HepG2 (cell line): Measurements from ENCODE around the gene ASCC3. TPM values are rescaled to one million over a fixed set of nuclear protein-coding genes. Genes with fewer than 3 reads are reported as not detected.

ENCODE experiments used
- ATAC-seq: fragments of 200-7000 bp; cut with Tn5 transposase; 3 replicates; pipeline ENCODE4 v1.9.1; 2020; ENCODE audit warnings: mild to moderate bottlenecking, moderate library complexity
- BruUV-seq: library from RNA; stranded (reverse); fragments of 400-500 nt; replicated peaks from 2 replicates; lab custom pipeline; 2021; lab: Mats Ljungman, UMichigan
- CTCF ChIA-PET: fragments of 300-600 bp; formaldehyde crosslinking; extraction: SDS; loops from one replicate; lab custom pipeline; 2021; ENCODE audit warnings: low total read pairs, inconsistent platforms, low intra/inter-chr PET ratio; lab: Yijun Ruan, JAX
- POLR2A ChIA-PET: fragments of 350-600 bp; sonication (Branson Sonifier 250); formaldehyde crosslinking; loops from one replicate; lab custom pipeline; 2020; ENCODE audit warnings: antibody characterized with exemption, inconsistent platforms; lab: Yijun Ruan, JAX
- DNase-seq: peaks from one replicate; pipeline ENCODE4 v3.0.0-alpha.2; 2015; ENCODE audit warnings: low spot score
- FAIRE-seq: peaks from 3 replicates; lab custom pipeline; 2011; peaks lifted over from hg19 to GRCh38; lab: Jason Lieb, UNC
- H2AFZ ChIP-seq: one replicate; pipeline ENCODE4 v1.6.1; 2011; ENCODE audit warnings: low read length, inconsistent platforms
- H3K27ac ChIP-seq: fragments of 300-600 bp; 3 replicates; pipeline ENCODE4 v1.8.0; 2011; ENCODE audit warnings: mixed run types, mild to moderate bottlenecking, mixed read lengths, low read length, inconsistent platforms; ENCODE audit not compliant: insufficient read depth; ENCODE audit errors: extremely low read length
- H3K27me3 ChIP-seq, 2 experiments: fragments of 200-600 bp in 1 of 2; 2 replicates in 1 of 2; 3 replicates in 1 of 2; pipeline versions ENCODE4 v1.6.0 to v1.8.0; 2011; ENCODE audit warnings: low read length in 2 of 2, mild to moderate bottlenecking in 2 of 2, moderate library complexity in 2 of 2, inconsistent platforms in 1 of 2; ENCODE audit not compliant: insufficient read depth in 2 of 2, control insufficient read depth in 1 of 2
- H3K36me3 ChIP-seq, 2 experiments: fragments of 200-600 bp in 1 of 2; replicated peaks in 1 of 2; 2 replicates in 1 of 2; 3 replicates in 1 of 2; pipeline versions ENCODE4 v1.5.1 to v1.8.0; 2011; ENCODE audit warnings: low read length in 2 of 2, inconsistent platforms in 1 of 2; ENCODE audit not compliant: insufficient read depth in 2 of 2, control insufficient read depth in 1 of 2
- H3K4me1 ChIP-seq: 2 replicates; pipeline ENCODE4 v1.5.1; 2012; ENCODE audit warnings: low read length, inconsistent platforms; ENCODE audit not compliant: insufficient read depth
- H3K4me2 ChIP-seq: 2 replicates; pipeline ENCODE4 v1.6.0; 2011; ENCODE audit warnings: low read depth, low read length, inconsistent platforms
- H3K4me3 ChIP-seq, 3 experiments: fragments of 200-600 bp in 1 of 3; sonication (generic), shearing (Covaris generic) in 1 of 3; replicated peaks in 1 of 3; 2 replicates each; pipeline ENCODE4 v1.5.1; 2011 to 2016; ENCODE audit warnings: low read length in 3 of 3, inconsistent platforms in 2 of 3, low read depth in 2 of 3, mild to moderate bottlenecking in 2 of 3, control low read depth in 1 of 3, mixed read lengths in 1 of 3; ENCODE audit not compliant: insufficient read depth in 1 of 3
- H3K79me2 ChIP-seq: one replicate; pipeline ENCODE4 v1.6.1; 2011; ENCODE audit warnings: low read length, inconsistent platforms; ENCODE audit not compliant: insufficient read depth
- H3K9ac ChIP-seq: 2 replicates; pipeline ENCODE4 v1.6.0; 2011; ENCODE audit warnings: mild to moderate bottlenecking, low read depth, low read length, inconsistent platforms; ENCODE audit not compliant: insufficient read depth
- H3K9me3 ChIP-seq: 2 replicates; pipeline ENCODE4 v1.5.1; 2012; ENCODE audit warnings: mild to moderate bottlenecking, low read length
- H4K20me1 ChIP-seq: 2 replicates; pipeline ENCODE4 v1.6.0; 2011; ENCODE audit warnings: inconsistent platforms, mild to moderate bottlenecking, low read length, moderate library complexity; ENCODE audit not compliant: insufficient read depth
- KLF15 ChIP-seq: sonication (generic); formaldehyde crosslinking; IDR thresholded peaks from 2 replicates; pipeline ENCODE4 v1.8.1; 2023; ENCODE audit warnings: borderline replicate concordance, mild to moderate bottlenecking, inconsistent platforms, missing genetic modification reagents, mixed read lengths
- MTF2 ChIP-seq: sonication (generic); formaldehyde crosslinking; IDR thresholded peaks from 2 replicates; pipeline ENCODE4 v1.5.0; 2020; ENCODE audit warnings: missing genetic modification reagents, borderline replicate concordance
- NR1H2 ChIP-seq: sonication (generic); formaldehyde crosslinking; IDR thresholded peaks from 2 replicates; pipeline ENCODE4 v1.8.1; 2022; ENCODE audit warnings: low read depth, missing genetic modification reagents, borderline replicate concordance
- ZMYM3 ChIP-seq: sonication (generic); formaldehyde crosslinking; IDR thresholded peaks from 2 replicates; pipeline ENCODE4 v1.5.1; 2020; ENCODE audit warnings: mild to moderate bottlenecking, missing genetic modification reagents
- ZNF790 ChIP-seq: sonication (generic); formaldehyde crosslinking; IDR thresholded peaks from 2 replicates; pipeline ENCODE4 v1.8.0; 2022; ENCODE audit warnings: missing genetic modification reagents, mild to moderate bottlenecking, borderline replicate concordance
- ZSCAN12 ChIP-seq: sonication (generic); formaldehyde crosslinking; IDR thresholded peaks from 2 replicates; pipeline ENCODE4 v1.9.0; 2021; ENCODE audit warnings: mild to moderate bottlenecking, missing genetic modification reagents
- WGBS: methylation state at CpG from one replicate; pipeline ENCODE4 v1.1.6; 2017; ENCODE audit warnings: low lambda C conversion rate; 5-methylcytosine and 5-hydroxymethylcytosine counted together
- in situ Hi-C: cut with HindIII; loops from 2 replicates; pipeline ENCODE4 v1.10.0; 2017; ENCODE audit warnings: low pct_unique_long_range_greater_than_20kb; ENCODE audit not compliant: extremely low pct_ligation_motif_present
- intact Hi-C: fragments of 100-400 bp; cut with micrococcal nuclease; formaldehyde crosslinking; loops from one replicate; pipeline ENCODE4 v1.10.0; 2022; ENCODE audit not compliant: unreplicated experiment
- polyA plus RNA-seq, 8 experiments: library from polyadenylated mRNA; depleted of rRNA in 3 of 8; stranded (reverse) in 7 of 8; unstranded in 1 of 8; fragments of >200 nt; fragmentation: Illumina TruSeq in 4 of 8; extraction: Trizol in 4 of 8; gene quantifications; 2 replicates each; pipeline versions ENCODE4 v1.2.1 to v1.2.3, GENCODE V29; 2011 to 2016; ENCODE audit warnings: low read depth in 4 of 8, missing spikeins in 1 of 8, mixed read lengths in 1 of 8; ENCODE audit not compliant: insufficient read depth in 1 of 8
- total RNA-seq, 5 experiments: library from RNA; depleted of rRNA; stranded (reverse); fragments of >200 nt; fragmentation: Illumina TruSeq; extraction: Trizol; gene quantifications; 2 replicates each; pipeline ENCODE4 v1.2.3, GENCODE V29; 2016; ENCODE audit warnings: low read depth in 1 of 5
- TF ChIP-seq, protein P1 (sequence below): sonication (generic); formaldehyde crosslinking; IDR thresholded peaks from 2 replicates; pipeline ENCODE4 v1.4.0; 2020; ENCODE audit warnings: missing genetic modification reagents

ASCC3 gene
- total and polyA plus RNA-seq, 2 of the 13 experiments (the other 11 are each of a cell fraction or from before 2014, with no cell fraction given): 23.1 to 55.7 TPM

DNA sequence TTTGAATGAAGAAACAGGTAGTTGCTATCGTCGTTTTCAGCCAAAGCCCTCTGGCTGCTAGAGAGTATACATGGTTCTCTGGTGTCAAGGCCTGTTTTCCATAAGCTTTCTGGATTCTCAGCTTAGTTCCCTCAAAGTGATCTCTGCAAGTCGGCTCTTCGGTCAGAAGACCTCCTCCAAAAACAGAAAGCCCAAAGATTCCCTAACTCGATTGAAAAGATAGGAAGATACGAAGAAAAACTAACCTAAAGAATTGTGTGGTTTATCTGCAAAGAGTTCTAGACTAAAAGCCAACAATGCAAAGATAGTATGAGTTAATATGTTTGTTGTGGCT lies 545 bp upstream of the ASCC3 start:
- DNase-seq: no peak
- Histone ChIP-seq H3K9me3 (no peaks in the 10 kb centered on the region), H3K9ac (peak overlapping the region; percentile 86), H3K36me3 (no peaks in the 10 kb centered on the region), H3K4me2 (peak overlapping the region; percentile 86), H3K4me1 (peaks cover 47% of the 10 kb centered on the region), H3K27me3 (peaks cover 0 to 2% of the 10 kb centered on the region in 2 experiments; a peak in 1 of 5 replicates), H3K27ac (peak overlapping the region; percentile 89), H3K79me2 (peaks cover 43% of the 10 kb centered on the region), H4K20me1 (0 out of 2 replicates have a peak, but pooled peaks cover 7% of the 10 kb centered on the region), H2AFZ (peak overlapping the region; percentile 98), H3K4me3 (peak overlapping the region; percentile 89 to 98 (median 93))
- TF ChIP-seq ZNF790 (CRISPR knock-in tag) (0 out of 2 replicates have a peak, but pooled peaks have one; percentile 12), KLF15 (CRISPR knock-in tag) (peak; percentile 20; the same call in 1 of the 2 replicates), NR1H2 (CRISPR knock-in tag) (0 out of 2 replicates have a peak, but pooled peaks have one; percentile 12), ZMYM3 (CRISPR knock-in tag) (no peak), MTF2 (no peak), ZSCAN12 (CRISPR knock-in tag) (0 out of 2 replicates have a peak, but pooled peaks have one; percentile 7)
- TF ChIP-seq, protein P1, sequence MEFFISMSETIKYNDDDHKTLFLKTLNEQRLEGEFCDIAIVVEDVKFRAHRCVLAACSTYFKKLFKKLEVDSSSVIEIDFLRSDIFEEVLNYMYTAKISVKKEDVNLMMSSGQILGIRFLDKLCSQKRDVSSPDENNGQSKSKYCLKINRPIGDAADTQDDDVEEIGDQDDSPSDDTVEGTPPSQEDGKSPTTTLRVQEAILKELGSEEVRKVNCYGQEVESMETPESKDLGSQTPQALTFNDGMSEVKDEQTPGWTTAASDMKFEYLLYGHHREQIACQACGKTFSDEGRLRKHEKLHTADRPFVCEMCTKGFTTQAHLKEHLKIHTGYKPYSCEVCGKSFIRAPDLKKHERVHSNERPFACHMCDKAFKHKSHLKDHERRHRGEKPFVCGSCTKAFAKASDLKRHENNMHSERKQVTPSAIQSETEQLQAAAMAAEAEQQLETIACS (CRISPR knock-in tag): no peak
- in situ Hi-C loops: no loop called here
- BruUV-seq: no TSS peak
- intact Hi-C loops: loop anchor here (1.0 to 2.0 kb wide), 3 partner anchors 19 to 67 kb away; no protein-coding TSS in a partner anchor
- ChIA-PET POLR2A (interaction anchor here (0.7 to 2.2 kb wide), 5 partner anchors 9 to 57 kb away, joined by 3 to 6 read pairs (median 3); no protein-coding TSS in a partner anchor), CTCF (no interaction called here)
- WGBS: 0% methylated on average over 6 of the region's 6 CpGs
- ATAC-seq: peak; percentile 25
- no peak for FAIRE-seq
